Medulla oblongata (tissue), 1 donor: ENCODE results near the gene GPC6.
"Not testable (repeated sequence)": the region's sequence is repeated elsewhere in the genome, so short reads cannot be mapped to it uniquely, and the experiment has no call there.

ENCODE experiments used
- DNase-seq: peaks from one replicate; pipeline ENCODE4 v3.0.0-alpha.2; 2015; ENCODE audit errors: extremely low spot score

The GPC6 gene

DNA sequence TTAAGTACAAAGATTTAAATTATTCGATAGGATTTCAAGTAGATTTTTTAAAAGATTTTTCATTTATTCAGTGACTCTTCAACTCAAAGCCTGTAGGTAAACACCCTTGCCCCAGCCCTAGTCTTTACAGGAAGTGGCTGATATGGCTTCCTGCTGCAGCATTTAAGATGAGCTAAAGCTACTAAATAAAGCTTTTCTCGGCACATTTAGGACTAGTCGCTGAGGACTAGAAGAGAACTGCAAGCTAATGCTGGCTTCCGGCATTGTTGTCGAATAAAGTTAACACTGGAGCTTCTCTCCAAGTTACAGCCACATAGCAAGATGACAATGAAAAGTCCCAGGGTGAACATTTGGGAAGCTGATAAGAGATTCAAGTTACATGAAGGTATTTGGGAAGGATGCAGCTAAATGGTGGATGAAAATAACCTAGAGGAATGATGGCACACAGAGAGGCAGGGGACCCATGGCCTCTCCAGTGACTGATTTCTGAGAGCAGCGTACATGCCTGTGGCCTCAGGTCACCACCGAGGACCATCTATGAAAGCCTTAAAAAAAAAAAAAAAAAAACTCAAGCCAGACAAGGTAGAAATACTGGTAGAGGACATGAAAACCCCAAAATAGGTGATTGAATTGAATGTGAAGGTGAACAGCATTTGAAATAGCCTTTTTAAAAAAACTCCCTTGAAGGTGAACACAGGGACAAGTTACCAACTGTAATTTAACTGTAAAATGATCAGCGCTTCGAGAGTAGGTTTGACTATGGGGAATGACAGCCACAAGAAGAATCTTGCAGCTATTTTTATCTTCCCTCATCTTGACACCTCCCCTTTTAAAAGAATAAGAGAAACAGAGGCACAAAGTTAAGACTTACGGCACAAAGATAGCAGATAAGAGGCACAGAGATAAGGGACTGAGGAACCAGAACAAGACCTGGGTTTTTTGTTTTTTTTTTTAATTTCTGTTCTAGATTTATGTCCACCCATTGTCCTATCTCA, 1097.5 kb downstream of the GPC6 start:
- no peak for DNase-seq

DNA sequence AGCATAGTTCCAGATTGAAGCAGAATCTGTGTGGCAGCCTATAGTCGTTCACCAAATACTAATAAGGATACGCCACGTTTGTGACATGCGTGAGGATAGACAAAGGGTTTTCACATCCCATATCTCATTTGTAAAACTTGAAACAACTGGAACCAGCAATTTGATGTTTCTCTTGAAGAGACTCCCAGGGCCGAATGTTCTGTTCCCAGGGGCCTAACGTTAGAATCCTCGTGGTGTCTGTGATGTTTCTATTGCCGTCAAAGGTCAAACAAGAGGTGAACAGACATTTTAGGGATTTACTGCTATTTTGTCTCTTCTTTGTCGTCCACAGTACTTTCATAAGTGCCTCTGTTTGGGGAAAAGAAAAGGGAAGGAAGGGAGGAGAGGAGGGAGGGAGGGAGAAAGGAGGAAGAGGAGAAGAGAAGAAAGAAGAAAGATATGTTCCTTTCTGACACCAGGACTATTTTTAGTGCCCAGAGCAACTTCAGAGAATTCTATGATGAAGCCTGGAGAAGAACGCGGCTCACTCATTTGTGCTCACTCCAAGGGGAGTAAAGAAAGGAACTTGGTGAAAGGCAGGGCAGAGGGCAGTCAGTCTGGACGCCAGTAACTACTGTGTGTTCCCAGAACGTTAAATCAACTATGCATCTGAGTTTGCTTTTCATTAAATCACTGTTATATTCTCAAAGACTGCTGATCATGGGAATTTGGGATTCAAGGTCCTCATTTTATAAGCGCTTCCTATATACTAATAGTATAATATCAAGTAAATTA, 1098.3 kb downstream of the GPC6 start:
- no peak for DNase-seq

DNA sequence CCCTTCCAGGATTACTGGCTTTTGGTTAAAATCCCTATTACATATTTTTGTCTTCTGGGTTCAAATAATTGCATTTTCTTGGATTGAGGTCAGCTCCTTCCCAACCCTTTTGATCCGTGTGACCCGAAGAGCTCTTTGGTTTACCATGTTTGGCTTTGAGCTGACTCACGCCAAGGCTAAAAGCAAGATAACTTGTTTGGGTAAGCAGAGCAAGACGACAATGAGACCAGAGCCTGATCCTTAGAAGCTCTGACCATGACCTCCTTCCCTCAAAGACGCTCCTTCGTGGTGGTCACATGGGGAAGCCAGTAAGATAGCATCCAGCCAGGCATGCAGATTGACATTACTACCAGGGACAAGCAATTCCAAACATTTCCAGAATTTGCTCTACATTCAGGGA, 1099.0 kb downstream of the GPC6 start:
- no peak for DNase-seq

DNA sequence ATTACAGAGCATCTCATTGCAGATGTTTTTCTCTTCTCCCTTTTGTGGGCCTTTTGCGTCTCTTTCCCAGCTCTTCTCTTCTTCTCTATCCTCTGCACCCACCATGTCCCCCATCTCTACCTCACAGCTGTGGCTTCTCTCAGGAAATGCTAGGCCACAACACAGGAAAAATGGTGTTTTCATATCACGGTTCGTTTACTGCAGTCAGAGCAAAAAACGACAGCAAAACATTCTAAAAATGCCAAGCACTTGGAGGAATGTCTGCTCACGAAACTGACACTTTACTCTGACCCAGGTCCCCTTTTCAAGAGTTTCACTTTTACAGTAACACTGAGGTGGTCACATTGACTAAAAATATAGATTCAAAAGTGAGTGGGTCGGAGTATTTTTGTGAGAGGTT, 1100.7 kb downstream of the GPC6 start:
- no peak for DNase-seq

DNA sequence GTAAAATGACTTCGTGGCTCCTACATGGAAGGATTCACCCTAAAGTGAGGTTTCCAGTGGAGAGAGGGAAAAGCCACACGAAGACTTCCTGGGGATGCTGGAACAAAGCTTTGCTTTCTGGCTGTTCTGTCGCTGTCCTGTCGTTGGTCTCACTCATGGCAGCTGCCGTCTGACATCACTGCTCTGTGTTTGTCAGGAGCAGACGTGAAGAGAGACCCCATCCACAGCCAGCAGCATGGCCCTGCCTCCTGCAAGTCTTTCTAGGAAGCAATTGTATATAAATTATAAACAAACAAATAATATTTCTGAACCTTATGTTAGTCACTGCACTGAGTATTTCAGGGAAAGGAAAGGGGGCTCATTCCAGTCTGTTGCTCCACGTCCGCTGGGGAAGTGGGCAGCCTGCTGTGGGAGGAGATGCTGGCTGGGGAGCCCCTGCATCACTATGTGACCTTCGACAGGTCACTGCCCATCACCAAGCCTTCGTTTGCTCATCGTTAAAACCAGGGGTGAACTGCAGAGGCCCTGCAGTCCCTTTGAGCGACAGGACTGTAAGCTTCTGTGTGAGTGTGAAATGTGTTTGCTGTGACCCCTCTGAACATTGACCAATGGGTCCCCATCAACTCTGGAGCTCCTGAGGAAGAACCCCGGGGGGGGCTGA, 1101.9 kb downstream of the GPC6 start:
- DNase-seq, result no peak

DNA sequence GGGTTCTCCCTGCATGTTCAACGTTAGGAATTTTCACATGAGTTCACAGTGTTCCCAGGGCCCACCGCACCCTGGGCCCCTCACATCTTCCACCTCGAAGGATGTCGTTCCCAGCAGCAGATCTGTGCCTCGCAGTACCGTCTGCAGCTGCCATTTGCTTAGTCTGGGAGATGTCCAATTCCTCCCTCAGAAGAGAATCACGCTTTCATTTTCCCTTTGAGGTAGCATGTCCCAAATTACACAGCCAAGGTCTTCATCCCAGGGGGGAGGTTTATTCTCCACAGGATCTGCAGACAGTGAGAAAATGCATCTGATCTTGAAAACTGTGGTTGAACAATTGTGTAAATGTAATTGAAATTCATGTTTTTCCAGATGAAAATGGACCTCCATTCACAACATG, 1102.7 kb downstream of the GPC6 start:
- no peak for DNase-seq

DNA sequence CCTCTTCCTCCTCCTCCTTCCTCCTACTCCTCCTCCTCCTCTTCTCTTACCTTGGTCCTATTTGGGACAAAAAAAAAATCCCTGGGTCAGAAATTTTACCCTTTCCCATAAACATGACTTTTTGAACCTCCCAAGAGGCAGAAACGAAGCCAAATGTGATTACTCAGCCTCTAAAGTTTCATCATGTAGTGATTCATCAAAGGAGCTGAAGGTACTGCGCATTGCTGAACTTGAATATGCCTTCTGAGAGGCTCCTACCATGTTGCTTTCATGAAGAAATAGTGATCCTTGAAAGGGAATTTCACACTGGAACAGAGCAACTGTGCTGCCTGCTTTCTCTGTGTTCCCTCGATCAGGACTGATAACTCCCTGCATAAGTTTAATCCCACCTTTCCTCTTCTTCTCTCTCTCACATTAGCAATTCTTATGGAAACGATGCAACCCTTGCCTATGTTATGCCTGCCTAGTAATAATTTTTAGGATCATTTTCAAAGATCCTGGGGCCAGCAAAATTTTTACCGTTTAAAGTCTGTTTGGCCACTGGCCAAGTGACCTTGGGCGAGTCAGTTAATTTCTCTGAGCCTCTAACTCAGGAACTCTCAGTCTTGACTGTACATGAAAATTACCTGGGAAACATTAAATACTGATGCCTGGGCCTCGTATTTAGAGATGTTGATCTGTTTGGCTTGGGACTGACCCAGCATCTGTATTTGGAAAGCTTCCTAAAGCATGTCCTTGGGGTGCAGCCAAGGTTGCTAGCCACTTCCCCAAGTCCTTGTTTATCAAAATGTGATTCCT, 1103.3 kb downstream of the GPC6 start:
- DNase-seq, result no peak

DNA sequence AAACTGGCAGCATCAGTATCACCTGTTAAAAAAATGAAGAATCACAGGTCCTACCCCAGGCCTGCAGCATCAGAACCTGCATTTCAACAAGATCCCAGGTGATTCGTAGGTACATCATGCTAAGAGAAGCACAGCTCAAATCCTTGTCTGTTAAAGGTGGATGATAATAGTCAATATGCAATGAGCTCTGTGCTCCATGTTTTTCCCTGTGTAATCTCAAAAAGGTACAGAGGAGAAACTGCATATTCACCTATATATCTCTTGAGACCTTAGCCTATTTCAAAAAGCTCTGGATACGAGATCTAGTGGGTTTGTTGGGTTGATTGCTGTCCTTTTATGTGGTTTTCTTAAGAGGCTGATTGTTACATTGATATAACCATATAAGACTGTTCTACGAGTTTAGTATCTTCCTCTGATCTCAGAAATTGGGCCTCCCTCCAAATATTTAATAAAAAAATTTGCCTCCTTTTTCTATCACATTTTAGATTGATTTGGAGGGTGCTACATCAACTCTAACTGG, 1104.0 kb downstream of the GPC6 start:
- DNase-seq, result no peak

DNA sequence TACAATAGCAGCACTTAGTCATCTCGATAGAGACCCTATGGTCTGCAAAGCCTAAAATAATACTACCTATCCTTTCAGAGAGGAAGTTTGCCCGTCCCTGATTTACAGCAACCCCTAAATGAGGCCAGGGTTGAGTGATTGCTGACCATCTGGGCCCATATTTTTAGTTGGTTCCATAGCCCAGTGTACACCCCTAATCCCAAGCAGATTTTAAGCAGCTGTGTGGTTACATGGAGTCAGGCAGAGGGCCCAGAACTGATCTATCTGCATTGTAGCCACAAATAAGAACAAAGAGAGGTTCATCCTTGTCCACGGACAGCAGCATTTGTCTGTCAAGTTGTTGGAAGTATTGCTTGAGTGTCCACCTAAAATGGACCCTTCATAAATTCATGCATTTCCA, 1104.7 kb downstream of the GPC6 start:
- no peak for DNase-seq

DNA sequence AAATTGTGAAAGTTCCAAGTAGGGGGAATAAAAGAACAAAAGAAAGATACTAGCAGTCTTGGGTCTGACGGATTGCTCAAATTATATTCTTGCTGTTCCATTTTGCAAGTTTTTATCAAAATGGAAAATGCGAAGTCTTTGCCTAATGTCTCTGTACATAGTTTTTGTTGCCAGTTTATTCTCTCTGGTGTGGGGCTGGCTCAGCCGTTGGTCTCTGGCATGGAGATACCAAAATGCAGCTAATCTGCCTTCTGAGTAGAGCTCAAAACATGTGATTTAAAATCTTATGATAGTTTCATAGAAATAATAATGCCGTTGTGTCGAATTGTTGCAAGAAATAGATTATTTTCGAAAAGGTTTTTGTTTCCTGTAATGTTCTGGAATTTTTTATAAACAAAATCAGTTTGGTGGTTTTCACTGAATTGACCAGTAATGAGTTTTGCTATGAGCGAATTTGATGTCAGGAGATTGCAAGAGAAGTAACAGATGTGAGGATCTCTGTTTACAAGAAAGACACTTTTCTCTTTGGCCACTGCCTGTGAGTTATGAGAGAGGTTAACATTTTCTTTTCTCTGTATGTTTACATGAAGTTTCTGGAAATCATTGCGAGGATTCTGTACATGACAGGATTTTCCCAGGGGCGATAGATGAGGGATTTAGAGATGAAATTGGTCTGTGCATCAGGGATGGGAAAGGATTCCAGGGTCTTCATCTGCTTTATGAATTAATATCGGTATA, 1105.9 kb downstream of the GPC6 start:
- DNase-seq, result no peak

DNA sequence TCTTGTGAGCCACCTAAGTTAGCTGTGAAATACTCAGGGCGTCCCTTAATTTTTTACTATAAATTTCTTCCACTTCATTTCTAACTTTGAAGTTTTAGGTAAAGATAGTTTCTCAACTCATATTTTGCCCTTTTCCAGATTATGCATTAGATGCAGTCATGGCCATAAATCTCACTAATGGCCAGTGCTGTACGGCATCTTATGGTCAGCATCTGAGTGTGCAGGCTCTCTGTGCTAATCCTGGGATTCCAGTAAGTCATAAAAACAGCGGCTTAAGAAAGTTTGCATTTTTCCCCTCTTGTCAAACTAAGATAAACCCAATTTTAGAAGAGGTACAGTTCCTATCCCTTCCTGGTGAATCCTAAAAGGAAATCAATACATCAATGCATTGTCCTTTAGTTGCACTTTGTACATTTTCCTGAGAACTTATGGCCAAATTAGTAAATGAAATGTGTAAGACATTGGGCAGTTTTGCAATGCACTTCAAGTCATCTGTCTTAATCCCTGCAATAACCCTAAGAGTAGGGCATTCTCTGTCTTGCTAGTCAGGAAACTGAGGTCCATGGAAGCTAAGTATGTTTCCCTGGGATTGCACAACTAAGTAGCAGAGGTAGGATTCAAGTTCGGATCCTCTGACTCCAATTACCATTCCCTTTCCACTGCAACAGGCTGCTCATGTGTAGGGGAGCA, 1106.7 kb downstream of the GPC6 start:
- no peak for DNase-seq

DNA sequence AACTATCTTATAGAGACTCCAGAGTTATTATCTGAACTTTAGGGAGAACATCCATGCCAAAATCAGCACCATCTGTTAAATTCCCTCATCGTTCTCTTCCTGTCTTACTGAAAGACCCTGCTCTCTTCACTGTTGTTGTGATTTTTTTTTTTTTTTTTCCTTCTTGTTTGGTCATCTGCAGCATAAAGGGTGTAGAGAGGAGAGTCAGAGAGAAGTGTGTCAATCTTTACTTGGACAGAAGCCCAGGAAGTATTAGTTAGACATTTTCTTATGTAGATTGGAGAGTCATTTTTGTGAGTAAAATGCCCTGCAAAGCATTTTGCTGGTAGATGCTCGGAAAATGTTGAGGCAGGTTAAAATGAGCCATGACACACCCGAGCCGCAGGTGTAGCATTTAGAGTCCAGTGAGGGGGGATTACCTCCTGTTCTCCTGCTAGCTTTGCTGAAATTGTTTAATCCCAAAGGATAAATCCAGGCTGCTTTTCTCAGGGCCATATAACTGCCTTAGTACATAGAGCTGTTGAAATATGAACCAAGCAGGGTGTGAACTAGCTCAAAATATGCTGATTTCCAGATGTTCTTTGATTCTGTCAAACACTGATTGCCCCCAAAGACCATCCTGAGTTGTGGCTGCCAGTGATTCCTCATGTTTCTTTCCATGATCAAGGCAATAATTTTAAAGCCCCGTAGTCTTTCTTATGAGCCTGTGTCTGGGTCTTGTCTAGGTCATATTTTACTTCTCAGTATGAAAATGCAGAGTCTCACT, 1109.3 kb downstream of the GPC6 start:
- DNase-seq, result no peak

DNA sequence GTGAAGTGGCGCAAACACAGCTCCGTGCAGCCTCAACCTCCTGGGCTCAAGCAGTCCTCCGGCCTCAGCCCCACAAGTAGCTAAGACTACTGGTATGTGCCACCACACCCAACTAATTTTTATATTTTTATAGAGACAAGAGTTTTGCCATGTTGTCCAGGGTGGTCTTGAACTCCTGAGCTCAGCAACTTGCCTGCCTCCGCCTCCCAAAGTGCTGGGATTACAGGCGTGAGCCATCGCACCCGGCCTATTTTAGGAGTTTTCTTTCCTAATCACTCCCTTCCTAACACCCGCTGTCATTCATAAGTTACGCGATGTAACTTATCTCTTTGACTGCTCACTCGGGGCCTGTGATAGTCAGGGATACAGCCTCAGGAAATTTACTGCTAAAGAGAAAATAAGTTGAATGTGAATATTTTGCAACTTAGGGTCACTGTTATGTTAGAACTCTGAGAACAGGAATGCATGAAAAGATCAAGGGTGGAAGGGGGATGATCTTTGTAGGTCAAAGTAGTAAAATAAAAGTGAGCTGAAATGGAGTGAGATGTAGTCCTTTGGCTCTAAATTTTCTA, 1112.6 kb downstream of the GPC6 start:
- DNase-seq, result no peak

DNA sequence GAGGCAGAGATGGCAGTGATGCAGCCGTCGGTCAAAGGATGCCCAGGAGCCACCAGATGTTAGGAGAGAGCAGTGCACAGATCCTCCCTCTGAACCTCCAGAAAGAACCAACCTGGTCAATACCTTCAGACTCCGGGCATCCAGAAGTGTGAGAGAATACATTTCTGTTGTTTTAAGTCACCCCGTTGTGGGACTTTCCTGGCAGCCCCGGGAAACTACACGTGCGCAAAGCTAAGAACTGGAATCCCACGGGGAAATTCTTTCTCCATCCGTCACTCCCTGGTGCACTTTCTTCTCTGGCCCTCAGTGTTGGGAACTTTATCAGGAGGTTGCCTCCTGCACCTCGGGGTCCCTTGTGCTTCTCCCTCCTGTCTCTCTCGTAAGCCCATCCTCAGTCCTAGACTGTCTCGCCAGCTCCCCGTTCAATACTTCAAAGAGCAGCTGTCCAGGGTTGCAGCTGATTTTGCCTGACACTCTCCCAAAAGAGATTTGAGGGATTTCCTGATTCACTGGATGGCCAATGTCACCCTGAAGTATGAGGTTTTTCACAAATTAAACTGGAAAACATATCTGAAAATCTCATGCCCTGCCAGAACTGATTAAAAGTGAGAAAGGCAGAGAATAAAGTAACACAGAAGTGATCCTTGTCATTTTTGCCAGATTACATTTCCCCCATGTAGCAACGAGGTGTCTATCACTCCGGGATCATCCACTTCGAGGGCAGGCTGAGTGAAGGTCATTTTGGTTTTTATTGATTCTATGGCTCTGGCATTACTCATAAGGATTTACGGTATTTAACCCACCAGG, 1116.0 kb downstream of the GPC6 start:
- no peak for DNase-seq

DNA sequence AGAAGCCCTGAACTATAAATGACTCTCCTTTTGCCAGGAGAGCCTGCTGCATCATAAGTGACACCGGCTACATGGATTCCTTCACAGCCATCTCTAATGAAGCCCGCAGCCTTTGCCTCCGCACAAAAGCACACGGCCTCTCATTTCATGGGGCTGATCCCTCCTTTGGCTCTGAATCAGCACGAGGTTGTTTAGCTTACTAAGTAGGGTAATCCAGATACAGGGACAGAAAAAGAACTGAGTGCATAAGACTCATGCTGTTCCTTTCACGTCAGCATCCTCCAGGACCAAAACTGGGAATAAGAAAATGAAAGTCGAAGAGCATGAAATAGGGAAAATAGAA, 1116.6 kb downstream of the GPC6 start:
- DNase-seq, result no peak

DNA sequence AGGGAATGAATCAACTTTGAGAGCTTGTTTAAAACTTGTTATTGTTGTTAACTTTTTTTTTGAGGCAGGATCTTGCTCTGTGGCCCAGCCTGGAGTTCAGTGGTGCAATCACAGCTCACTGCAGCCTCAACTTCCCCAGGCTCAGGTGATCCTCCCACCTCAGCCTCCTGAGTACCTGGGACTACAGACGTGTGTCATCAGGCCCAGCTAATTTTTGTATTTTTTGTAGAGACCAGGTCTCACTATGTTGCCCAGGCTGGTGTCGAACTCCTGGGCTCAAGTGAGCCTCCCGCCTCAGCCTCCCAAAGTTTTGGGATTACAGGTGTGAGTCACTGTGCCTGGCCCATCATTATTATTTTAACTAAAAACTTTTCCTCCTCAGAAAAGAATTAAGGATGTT, 1117.1 kb downstream of the GPC6 start:
- not testable (repeated sequence) for DNase-seq

DNA sequence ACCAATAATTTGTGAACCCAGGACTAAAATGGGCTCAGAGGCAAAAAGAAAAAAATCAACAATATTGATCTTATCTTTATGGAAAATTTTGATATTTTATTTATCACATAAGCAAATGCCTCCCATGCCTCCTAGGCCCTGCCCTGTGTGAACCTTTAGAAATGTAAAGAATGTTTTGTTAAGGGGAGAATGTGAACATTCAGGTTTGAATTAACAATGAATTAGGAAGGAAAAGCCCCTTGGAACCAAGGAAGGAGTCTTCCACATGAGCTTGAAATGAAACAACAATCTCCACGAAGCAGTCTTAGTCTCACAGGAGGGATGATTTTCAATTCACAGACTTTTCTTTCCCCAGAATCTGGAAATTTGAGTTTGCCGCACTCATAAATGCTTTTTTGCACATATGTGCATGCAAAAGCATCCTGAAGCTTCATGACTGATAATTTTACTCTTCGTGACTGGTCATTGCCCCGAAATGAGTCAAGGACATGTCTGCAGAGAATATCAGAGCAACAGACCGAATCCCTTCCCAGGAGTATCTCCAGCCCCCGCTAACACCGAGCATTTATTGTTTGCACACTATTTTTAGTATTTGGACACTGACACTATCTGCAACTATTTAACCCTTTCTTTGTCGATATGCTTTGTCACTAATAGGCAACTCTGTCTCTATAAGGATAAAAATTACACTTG, 1117.7 kb downstream of the GPC6 start:
- DNase-seq, result no peak
